Left ventricle myocardium inferior (tissue), 1 donor: Measurements from ENCODE around the gene DCAF6. TPM values are rescaled to one million over a fixed set of nuclear protein-coding genes. Genes with fewer than 3 reads are reported as not detected.
A peak's percentile ranks its signal among the peaks of the same experiment; 100 is the strongest.

Experiments used
- DNase-seq: peaks from one replicate; pipeline ENCODE4 v3.0.0-alpha.2; 2020
- H3K27ac ChIP-seq: fragments of 200-600 bp; replicated peaks from 2 replicates; pipeline ENCODE4 v1.8.0; 2021
- H3K27me3 ChIP-seq: fragments of 200-600 bp; 2 replicates; pipeline ENCODE4 v1.8.0; 2021; ENCODE audit warnings: low read depth
- H3K36me3 ChIP-seq: fragments of 200-600 bp; 2 replicates; pipeline ENCODE4 v1.8.0; 2021
- H3K4me1 ChIP-seq: fragments of 200-600 bp; 2 replicates; pipeline ENCODE4 v1.8.0; 2021
- H3K4me3 ChIP-seq: fragments of 200-600 bp; 2 replicates; pipeline ENCODE4 v1.8.0; 2021; ENCODE audit warnings: mild to moderate bottlenecking, moderate library complexity
- H3K9me3 ChIP-seq: fragments of 200-600 bp; replicated peaks from 2 replicates; pipeline ENCODE4 v1.8.0; 2021
- CTCF ChIP-seq: fragments of 200-600 bp; IDR thresholded peaks from 2 replicates; pipeline ENCODE4 v1.8.0; 2021; ENCODE audit warnings: antibody characterized with exemption, mild to moderate bottlenecking, borderline replicate concordance
- intact Hi-C: fragments of 100-400 bp; cut with micrococcal nuclease; formaldehyde crosslinking; loops from one replicate; pipeline ENCODE4 v1.11.0; 2022
- total RNA-seq: library from RNA; stranded (reverse); fragmentation: NEBNext Ultra II Directional; extraction: Animal tissue kit (Norgen Biotek cat#: 25700); gene quantifications from one replicate; pipeline ENCODE4 v1.2.1, GENCODE V29; 2021
- donor health status: DM: no; HTN: yes; CAD: no; lungs with severe emphysema.

The DCAF6 gene
- total RNA-seq, 1 donor from 2014 or later = 196 TPM

- Histone ChIP-seq H3K4me1 (peaks cover 1% of the 10 kb centered on the region), H3K9me3 (no peaks in the 10 kb centered on the region), H3K4me3 (no peak overlapping the region), H3K27ac (no peak overlapping the region), H3K27me3 (no peaks in the 10 kb centered on the region), H3K36me3 (no peaks in the 10 kb centered on the region)
- intact Hi-C loops = no loop called here
- no peak for TF ChIP-seq CTCF
- DNase-seq = no peak
These were observed 155.5 kb downstream of the DCAF6 start for GRCh38 chr1:168091720-168092550.

GRCh38 chr1:168092566-168093355 lies 156.3 kb downstream of the DCAF6 start:
- H3K4me3 ChIP-seq = no peak overlapping the region
- no peak for DNase-seq
- intact Hi-C loops = no loop called here
- H3K27ac ChIP-seq = no peak overlapping the region
- H3K36me3 ChIP-seq = peaks cover 4% of the 10 kb centered on the region
- no peaks in the 10 kb centered on the region for H3K9me3 ChIP-seq
- peak; percentile 51 for TF ChIP-seq CTCF
- H3K4me1 ChIP-seq = no peaks in the 10 kb centered on the region
- no peaks in the 10 kb centered on the region for H3K27me3 ChIP-seq

- Histone ChIP-seq H3K36me3 (peaks cover 4% of the 10 kb centered on the region), H3K27me3 (no peaks in the 10 kb centered on the region), H3K4me3 (no peak overlapping the region), H3K4me1 (no peaks in the 10 kb centered on the region), H3K9me3 (no peaks in the 10 kb centered on the region), H3K27ac (no peak overlapping the region)
- no peak for DNase-seq
- TF ChIP-seq CTCF = no peak
- intact Hi-C loops = no loop called here
These were observed 157.1 kb downstream of the DCAF6 start for GRCh38 chr1:168093616-168094015.

GRCh38 chr1:168095476-168095875 lies 159.0 kb downstream of the DCAF6 start:
- Histone ChIP-seq H3K36me3 (peaks cover 4% of the 10 kb centered on the region), H3K9me3 (no peaks in the 10 kb centered on the region), H3K27ac (no peak overlapping the region), H3K27me3 (no peaks in the 10 kb centered on the region), H3K4me1 (no peaks in the 10 kb centered on the region), H3K4me3 (no peak overlapping the region)
- no peak for DNase-seq
- intact Hi-C loops = no loop called here
- no peak for TF ChIP-seq CTCF

- H3K4me3 ChIP-seq = no peak overlapping the region
- no peak for DNase-seq
- H3K9me3 ChIP-seq = no peaks in the 10 kb centered on the region
- no peaks in the 10 kb centered on the region for H3K4me1 ChIP-seq
- peaks cover 4% of the 10 kb centered on the region for H3K36me3 ChIP-seq
- no peak overlapping the region for H3K27ac ChIP-seq
- no peaks in the 10 kb centered on the region for H3K27me3 ChIP-seq
- intact Hi-C loops = no loop called here
- no peak for TF ChIP-seq CTCF
These were observed 160.0 kb downstream of the DCAF6 start for GRCh38 chr1:168096296-168097165.
